CD4-positive, alpha-beta T cell treated with Interferon gamma for 1 hour (primary cell): ENCODE measurements around the gene OR4F6.
"Not testable (repeated sequence)": the region's sequence is repeated elsewhere in the genome, so short reads cannot be mapped to it uniquely, and the experiment has no call there.

Source experiments
- DNase-seq: peaks from one replicate; pipeline ENCODE4 v3.0.0-alpha.2; 2020

The OR4F6 gene, protein sequence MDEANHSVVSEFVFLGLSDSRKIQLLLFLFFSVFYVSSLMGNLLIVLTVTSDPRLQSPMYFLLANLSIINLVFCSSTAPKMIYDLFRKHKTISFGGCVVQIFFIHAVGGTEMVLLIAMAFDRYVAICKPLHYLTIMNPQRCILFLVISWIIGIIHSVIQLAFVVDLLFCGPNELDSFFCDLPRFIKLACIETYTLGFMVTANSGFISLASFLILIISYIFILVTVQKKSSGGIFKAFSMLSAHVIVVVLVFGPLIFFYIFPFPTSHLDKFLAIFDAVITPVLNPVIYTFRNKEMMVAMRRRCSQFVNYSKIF

DNA sequence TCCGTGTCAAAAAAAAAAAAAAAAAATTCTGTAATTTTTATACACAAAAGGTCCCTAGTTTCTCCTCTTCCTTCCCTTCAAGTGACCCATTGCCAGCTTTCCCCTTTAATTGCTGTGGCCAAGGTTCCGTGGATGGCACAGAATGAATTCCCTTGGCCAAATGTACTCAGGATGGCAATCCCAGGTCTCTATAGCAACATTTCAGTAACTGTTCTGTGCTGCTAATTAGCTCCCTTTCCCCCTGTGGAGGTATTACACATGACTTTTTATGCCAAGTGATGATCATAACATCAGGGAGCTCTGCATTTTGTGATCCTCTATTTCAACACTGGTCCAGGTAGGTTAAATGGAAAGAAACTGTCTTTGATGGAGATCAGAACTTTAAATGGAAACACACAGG is at the start of gene OR4F6:
Gene OR4F6, plus strand, starts transcription at position 301 of the 400 bp plus-strand sequence. CDS start 2,211 bp downstream, outside the sequence.
- no peak for DNase-seq

- DNase-seq, result not testable (repeated sequence)
Measured at GRCh38 chr15:101764669-101765339, 38.5 kb upstream of the OR4F6 start.

GRCh38 chr15:101765340-101765671 is 38.0 kb upstream of the OR4F6 start:
- not testable (repeated sequence) for DNase-seq

GRCh38 chr15:101765772-101766456 is 37.4 kb upstream of the OR4F6 start:
- no peak for DNase-seq

DNA sequence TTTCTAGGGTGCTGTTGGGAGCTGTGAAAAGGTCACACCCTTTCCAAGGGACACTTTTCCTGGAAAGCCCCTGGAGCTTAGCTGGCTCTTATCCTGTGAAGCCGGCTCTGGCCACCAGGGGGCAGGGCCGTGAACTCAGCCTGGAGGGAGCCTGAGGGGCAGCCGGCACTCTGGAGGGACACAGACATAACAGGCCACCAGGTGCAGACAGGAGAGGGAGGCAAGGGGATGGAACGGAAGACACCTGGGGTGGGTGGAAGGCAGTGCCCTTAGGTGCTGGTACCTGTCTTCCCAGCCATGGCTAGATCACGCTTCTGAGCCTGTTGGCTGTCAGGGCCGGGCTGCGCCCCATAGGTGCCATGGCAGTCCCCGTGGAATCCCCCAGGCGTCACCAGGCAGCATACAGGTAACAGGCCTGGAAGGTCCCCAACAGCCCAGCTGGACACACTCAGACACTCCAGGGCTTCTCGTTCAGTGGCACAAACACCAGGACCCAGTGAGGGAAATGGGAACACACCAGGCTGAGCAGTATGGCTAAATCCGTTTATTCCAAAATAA is 36.1 kb upstream of the OR4F6 start:
- DNase-seq, result not testable (repeated sequence)

GRCh38 chr15:101772921-101773320 is 30.4 kb upstream of the OR4F6 start:
- no peak for DNase-seq

DNA sequence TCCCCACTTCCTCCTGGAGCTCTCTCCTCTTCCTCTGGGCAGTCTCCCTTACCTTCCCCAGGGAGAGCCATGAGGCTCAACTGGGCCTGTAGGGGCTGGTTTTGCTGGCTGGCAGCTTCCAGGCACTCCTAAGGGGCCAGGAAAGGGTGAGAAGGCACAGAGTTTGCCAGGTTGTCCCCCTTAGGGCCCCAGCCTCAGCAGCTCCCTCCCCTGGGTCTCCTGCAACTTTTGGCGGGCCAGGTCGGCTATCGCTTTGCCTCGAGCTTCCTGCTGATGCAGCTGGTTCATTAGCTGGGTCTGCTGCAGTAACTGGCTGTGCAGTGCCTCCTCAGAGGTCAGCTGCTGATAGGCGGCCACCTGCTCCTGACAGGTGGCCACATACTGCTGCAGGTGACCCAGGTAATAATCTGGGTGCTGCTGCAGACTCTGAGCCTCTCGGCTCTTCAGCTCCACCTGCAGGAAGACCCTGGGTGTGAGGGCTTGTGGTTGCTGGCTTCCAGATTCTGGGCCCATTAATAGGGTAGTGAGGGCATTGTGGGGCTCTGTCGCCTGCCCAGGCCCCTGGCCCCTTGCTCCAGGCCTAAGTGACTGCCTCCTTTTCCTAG is 29.7 kb upstream of the OR4F6 start:
- DNase-seq, result no peak

- no peak for DNase-seq
Measured at GRCh38 chr15:101775136-101775535, 28.2 kb upstream of the OR4F6 start.

DNA sequence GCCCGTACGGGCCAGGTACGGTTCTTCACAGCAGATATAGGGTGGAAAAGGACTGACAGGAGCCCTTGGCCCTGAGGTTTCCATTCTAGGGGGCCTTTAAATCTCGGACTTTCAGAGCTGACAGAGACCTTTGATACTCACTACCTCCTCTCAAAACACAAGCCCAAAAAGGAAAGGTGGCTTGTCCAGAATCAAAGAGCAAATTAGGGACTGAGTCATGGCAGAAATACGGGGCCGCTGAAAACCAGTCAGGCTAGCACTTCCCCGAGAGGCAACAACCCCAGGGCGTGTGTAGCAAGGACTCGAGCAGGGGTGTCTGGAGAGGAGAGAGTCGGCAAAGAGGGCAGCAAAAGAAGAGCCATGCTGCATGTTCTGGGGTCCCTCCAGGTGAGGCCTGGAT is 24.7 kb upstream of the OR4F6 start:
- not testable (repeated sequence) for DNase-seq

DNA sequence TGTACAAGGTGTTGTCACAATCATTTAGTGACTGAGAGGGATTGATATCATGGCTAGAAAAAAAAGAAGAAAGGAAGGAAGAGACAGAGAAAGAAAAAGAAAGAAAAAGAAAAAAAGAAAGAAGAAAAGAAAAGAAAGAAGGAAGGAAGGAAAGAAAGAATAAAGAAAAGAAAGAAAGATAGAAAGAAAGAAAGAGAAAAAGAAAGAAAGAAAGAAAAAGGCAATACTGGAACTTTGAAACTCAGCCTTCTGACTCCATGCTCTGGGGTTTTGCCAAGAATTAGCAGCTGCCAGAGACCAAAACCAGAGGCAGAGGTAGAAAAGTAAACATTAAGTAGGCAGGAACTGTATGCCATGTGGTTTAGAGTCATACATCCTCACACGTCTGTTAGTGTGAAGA is 23.1 kb upstream of the OR4F6 start:
- not testable (repeated sequence) for DNase-seq

DNA sequence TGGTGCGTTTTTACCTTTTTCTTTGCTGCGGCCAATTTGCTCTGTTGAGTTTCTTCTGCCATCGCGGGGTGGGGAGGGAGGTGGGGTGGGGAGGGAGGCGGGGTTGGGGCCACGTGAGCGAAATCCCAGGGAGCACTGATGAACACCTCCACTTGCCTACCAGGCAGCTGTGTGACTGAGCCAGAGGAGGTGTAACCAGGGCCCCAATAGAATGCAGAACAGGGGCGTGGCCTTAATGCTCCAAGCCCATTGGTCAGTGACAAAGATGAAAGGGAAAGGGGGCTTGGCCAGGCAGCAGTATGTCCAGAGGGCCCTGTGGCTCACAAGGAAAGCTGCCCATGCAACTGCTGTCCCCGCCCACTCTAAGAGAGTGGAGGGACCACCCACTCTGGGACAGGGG is 21.4 kb upstream of the OR4F6 start:
- no peak for DNase-seq

- DNase-seq, result no peak
Measured at GRCh38 chr15:101784644-101785043, 18.7 kb upstream of the OR4F6 start.

DNA sequence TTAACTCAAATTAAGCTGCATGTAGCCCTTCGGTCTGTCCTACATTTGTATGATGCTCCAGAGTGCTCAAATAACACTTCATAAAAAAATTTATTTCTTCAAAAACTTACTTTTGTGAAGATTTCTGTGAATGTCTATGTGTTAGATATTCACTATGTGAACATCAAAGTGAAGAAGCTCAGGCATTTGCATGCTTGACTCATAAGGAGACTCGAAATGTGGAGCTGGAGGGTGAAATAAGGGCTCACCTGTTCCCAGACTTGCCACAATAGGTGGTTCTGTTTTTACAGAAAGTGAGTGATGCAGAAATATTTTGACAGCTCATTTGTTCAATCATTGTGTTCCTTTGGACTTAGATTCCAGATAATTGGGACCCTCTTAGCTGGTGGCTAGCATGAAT is 16.9 kb upstream of the OR4F6 start:
- not testable (repeated sequence) for DNase-seq

DNA sequence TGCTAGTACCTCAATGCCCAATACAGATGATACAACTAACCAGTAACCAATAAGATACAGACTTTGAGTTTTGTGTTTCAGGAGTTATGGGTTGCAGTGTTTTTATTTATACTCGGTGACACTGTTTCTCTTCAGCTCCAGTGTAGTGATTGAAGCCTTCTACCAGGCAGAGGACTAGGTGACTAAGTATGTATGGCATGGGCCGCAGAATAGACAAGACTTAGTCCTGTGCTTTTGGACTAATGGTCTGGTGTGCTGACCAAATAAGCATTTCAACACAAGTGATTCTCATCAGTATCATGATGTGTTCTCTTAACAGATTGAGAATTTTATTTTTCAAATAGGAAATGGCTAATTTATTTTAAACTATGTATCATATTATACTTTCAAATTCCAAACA is 15.3 kb upstream of the OR4F6 start:
- DNase-seq, result not testable (repeated sequence)

DNA sequence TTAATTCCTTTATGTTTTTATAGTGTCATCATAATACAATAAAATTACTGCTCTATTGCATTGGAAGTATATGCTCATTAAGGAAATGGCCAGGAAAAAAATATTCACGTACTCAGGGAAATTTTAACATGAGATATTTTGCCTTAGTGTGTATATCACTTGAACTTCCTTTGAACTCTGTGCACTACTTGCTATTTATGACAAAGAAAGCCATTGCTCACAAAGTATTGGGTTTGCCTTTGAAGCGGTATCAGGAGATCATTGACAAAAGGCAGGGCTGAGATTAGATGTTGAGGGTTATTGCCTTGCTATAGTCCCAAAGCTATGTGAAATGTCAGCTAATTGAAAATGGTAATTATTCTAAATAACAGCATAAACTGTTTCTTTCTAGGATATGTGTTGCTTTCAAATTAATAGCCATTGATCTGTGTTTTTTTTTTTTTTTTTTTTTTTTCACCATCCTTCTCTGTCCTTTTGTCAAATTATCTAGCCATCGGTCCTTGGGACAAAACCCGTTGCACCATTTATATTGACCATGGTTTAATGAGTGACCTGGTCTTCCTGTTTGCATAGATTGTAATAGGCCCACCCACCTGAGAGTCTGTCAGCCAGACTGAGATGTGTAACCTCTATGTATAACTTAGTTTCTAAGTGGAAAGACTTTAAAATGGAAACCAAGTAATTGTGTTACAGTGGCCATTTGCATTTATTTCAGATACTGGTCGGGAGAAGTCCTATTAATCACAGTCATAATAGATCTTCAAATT is 14.6 kb upstream of the OR4F6 start:
- DNase-seq, result not testable (repeated sequence)

DNA sequence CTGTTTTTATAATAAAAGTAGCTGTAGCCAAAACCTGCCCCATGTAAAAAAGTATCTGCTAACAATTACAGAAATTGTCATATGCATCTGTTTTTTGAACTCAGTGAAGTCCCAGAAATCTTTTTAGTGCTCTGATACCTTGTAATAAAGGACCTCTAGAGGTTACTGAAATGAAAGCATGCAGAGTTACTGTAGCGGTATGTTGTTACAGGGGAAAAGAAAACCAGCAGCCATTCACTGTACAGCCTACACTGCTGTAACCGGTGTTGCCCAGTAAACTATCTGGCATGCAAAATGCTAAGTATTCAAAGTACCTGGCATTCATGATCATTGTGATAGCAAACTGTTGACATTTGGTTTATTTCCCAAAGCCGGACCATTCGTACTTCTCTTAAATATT is 12.6 kb upstream of the OR4F6 start:
- DNase-seq, result not testable (repeated sequence)

DNA sequence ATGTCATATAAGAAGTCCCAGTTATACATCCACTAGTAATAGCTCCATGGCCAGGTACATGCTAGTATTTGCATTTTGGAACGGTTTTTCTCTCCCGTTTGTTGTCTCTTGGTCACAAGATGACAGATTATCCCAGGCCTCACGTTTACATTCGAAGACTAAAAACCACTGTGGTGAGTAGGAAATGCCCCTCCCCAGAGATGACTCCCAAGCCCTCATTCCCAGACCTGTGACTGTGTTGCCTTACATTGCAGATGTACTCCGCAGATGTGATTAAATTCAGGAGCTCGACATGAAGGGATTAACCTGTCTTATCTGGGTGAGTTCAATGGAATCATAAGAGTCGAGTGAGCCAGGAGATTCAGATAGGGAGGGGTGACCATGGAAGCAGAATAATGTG is 9.3 kb upstream of the OR4F6 start:
- not testable (repeated sequence) for DNase-seq

DNA sequence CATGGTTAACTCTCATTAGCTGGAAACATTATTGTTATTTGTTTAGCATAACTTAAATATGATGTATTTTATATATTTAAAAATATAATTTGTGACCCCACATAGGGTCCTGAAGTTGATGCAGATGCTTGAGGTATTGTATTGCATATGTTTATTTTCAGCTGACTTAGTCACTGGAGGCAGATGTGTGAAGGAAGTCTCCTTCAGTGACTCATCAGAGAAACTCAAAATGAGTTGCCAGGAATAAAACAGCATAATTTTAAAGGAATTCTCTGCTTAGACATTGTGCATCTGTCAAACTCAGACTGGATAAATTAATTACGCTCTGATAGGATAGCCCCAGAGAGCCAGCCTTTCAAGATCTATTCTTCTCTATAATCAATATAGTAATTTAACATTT is 7.9 kb upstream of the OR4F6 start:
- DNase-seq, result no peak

DNA sequence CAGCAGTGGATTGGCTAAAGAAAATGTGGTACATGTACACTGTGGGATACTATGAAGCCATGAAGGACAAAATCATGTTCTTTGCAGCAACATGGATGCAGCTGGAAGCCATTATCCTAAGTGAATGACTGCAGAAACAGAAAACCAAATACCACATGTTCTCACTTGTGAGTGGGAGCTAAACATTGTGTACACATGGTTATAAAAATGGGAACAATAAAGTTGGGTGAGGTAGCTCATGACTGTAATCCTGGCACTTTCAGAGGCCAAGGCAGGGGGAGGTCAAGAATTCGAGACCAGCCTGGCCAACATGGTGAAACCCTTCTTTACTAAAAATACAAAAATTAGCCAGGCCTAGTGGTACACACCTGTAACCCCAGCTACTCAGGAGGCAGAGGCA is 3.6 kb upstream of the OR4F6 start:
- DNase-seq, result no peak

DNA sequence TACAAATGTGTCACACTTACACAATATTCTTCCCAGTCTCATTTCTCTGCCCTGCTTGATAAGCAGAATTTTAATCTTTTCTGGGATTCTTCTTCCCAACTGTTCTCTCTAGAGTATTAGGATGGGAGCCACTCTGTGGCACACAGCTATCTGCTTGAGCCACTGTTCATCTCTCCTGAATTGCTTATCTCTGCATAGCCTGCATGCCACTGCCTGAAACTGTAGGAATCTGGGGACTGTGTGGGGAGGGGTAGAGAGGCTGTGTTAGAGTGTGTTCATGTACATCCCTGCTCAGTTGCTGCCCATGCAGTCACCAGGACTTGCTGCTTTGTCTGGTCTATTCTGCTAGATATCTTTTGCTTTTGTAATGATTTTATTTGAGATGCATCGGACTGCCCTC is 2.3 kb upstream of the OR4F6 start:
- no peak for DNase-seq

- DNase-seq, result no peak
Measured at GRCh38 chr15:101803676-101804075, 367 bp downstream of the OR4F6 start.

DNA sequence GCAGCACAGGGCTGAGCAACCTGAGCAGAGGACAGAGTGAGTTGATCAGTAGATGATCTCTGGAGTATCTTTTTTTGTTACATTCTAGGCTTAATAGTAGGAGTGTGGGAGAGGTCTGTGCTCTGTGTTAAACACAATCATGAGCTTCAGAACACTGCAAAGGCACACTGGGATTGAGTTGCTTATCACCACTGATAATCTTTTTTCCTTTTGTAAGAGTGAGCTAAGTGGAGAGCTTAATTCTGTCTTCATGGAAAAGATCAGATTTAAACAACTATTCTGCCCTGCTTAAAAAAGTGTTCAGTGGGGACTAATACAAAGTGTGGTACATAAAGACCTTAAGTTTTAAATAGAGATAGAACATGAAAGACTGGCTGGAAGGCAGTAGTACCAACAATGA is 1.1 kb downstream of the OR4F6 start:
- no peak for DNase-seq

GRCh38 chr15:101804941-101805340 is 1.6 kb downstream of the OR4F6 start:
- no peak for DNase-seq
